22Rv1 (cell line): ENCODE data around the gene MBOAT2.

Source experiments
- CTCF ChIP-seq: fragments of 450-650 bp; IDR thresholded peaks from 2 replicates; pipeline ENCODE4 v1.5.1; 2017; ENCODE audit warnings: mild to moderate bottlenecking
- ZFX ChIP-seq: fragments of 450-650 bp; IDR thresholded peaks from 2 replicates; pipeline ENCODE4 v1.6.1; 2017; ENCODE audit warnings: antibody characterized with exemption, borderline replicate concordance

- TF ChIP-seq CTCF (no peak), ZFX (no peak)
Measured at GRCh38 chr2:8999797-9000196, 3.7 kb downstream of the MBOAT2 start.
